ENCODE results near the gene DSCAM. TPM values are rescaled to one million over a fixed set of nuclear protein-coding genes. Genes with fewer than 3 reads are reported as not detected.
"Not testable (repeated sequence)": the region's sequence is repeated elsewhere in the genome, so short reads cannot be mapped to it uniquely, and the experiment has no call there.

DSCAM gene
- total RNA-seq, 4 donors from 2014 or later: 0.07 TPM; not detected in 3

- H3K4me3 ChIP-seq: no peak overlapping the region
- no peak for DNase-seq
- TF ChIP-seq, protein P1, sequence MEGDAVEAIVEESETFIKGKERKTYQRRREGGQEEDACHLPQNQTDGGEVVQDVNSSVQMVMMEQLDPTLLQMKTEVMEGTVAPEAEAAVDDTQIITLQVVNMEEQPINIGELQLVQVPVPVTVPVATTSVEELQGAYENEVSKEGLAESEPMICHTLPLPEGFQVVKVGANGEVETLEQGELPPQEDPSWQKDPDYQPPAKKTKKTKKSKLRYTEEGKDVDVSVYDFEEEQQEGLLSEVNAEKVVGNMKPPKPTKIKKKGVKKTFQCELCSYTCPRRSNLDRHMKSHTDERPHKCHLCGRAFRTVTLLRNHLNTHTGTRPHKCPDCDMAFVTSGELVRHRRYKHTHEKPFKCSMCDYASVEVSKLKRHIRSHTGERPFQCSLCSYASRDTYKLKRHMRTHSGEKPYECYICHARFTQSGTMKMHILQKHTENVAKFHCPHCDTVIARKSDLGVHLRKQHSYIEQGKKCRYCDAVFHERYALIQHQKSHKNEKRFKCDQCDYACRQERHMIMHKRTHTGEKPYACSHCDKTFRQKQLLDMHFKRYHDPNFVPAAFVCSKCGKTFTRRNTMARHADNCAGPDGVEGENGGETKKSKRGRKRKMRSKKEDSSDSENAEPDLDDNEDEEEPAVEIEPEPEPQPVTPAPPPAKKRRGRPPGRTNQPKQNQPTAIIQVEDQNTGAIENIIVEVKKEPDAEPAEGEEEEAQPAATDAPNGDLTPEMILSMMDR (IDR thresholded peaks at IDR 0.05): no peak
- TF ChIP-seq POLR2A (IDR thresholded peaks at IDR 0.05): no peak
- no peak overlapping the region for H3K27ac ChIP-seq
- H3K4me1 ChIP-seq: no peaks in the 10 kb centered on the region
- intact Hi-C loops (cut with DNase I; ENCODE audit: low total_unique reads): no loop called here
- no peaks in the 10 kb centered on the region for H3K9me3 ChIP-seq
- no peaks in the 10 kb centered on the region for H3K36me3 ChIP-seq
- H3K27me3 ChIP-seq: no peaks in the 10 kb centered on the region
Measured at GRCh38 chr21:40334159-40334558, 512.8 kb downstream of the DSCAM start.

GRCh38 chr21:40333731-40334130 is 513.2 kb downstream of the DSCAM start:
- Histone ChIP-seq H3K27ac (no peak overlapping the region), H3K4me3 (no peak overlapping the region), H3K27me3 (no peaks in the 10 kb centered on the region), H3K36me3 (no peaks in the 10 kb centered on the region), H3K4me1 (no peaks in the 10 kb centered on the region), H3K9me3 (no peaks in the 10 kb centered on the region)
- DNase-seq: no peak
- TF ChIP-seq, protein P1 (IDR thresholded peaks at IDR 0.05): no peak
- no peak for TF ChIP-seq POLR2A (IDR thresholded peaks at IDR 0.05)
- intact Hi-C loops (cut with DNase I; ENCODE audit: low total_unique reads): no loop called here

DNA sequence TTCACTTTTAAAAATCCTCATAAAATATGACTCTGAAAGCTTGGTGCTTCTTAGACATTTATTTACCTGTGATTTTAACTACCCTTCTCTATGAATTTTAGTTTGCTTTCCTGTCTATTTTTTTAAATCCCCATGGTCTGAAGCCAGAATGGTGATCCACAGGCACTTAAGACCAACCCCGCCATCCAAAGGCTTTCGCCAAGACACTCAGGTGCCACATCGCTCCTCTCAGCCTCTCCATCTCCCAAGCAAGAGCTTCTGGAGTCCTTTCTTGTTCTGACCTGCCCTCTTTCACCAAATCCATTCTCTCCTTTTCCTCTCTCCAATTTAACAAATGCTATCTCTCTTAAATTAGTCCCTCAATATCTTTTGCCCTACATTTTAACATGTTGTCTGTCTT is 515.2 kb downstream of the DSCAM start:
- TF ChIP-seq POLR2A (IDR thresholded peaks at IDR 0.05): no peak
- TF ChIP-seq, protein P1 (IDR thresholded peaks at IDR 0.05): no peak

DNA sequence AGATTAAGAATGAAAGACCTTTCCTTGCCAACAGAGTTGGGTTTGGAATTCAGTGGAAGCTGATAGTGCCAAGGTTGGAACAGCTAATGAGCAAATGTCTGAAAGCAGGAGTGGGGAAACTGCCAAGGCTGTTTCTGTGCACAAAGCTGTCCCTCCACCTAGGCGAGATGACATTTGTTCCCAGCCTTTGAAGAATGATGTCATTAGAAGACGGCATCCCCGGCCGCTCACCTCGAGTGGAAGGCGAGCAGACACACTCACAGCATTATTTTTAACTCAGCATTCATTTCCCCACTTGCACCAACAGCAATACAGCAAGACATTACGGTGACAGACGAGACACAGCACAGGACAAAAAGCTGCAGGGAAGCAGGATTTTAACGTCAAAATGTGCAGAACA is 515.8 kb downstream of the DSCAM start:
- Histone ChIP-seq H3K27ac (no peak overlapping the region), H3K4me1 (no peaks in the 10 kb centered on the region), H3K36me3 (no peaks in the 10 kb centered on the region), H3K4me3 (no peak overlapping the region), H3K9me3 (no peaks in the 10 kb centered on the region), H3K27me3 (no peaks in the 10 kb centered on the region)
- no peak for DNase-seq
- TF ChIP-seq, protein P1 (IDR thresholded peaks at IDR 0.05): no peak
- TF ChIP-seq POLR2A (IDR thresholded peaks at IDR 0.05): no peak
- intact Hi-C loops (cut with DNase I; ENCODE audit: low total_unique reads): no loop called here

More for the DNA sequence above, 515.2 kb downstream of the DSCAM start:
- no peak overlapping the region for H3K27ac ChIP-seq
- H3K9me3 ChIP-seq: no peaks in the 10 kb centered on the region
- no peaks in the 10 kb centered on the region for H3K4me1 ChIP-seq
- DNase-seq: no peak
- H3K4me3 ChIP-seq: no peak overlapping the region
- intact Hi-C loops (cut with DNase I; ENCODE audit: low total_unique reads): no loop called here
- H3K36me3 ChIP-seq: no peaks in the 10 kb centered on the region
- no peaks in the 10 kb centered on the region for H3K27me3 ChIP-seq

DNA sequence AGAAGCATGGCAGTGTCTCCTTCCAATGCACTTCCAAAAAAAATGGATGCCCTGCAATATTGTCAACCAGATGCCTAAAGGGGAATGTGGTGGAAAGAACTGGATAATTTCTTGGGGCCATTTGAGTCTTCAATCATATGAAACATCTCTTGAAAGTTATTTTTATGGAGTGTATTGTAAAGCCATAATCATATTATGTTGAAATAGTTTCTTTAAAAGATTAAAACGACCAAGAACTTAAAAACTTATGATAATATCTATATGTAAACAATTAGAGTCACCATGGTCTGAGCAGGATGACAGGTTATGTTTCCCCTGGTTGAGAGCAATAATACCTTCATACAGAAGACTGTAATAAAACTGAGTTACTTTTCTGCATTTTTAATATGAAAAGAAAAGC is 522.6 kb downstream of the DSCAM start:
- H3K27ac ChIP-seq: no peak overlapping the region
- no peaks in the 10 kb centered on the region for H3K27me3 ChIP-seq
- TF ChIP-seq, protein P1 (IDR thresholded peaks at IDR 0.05): no peak
- TF ChIP-seq POLR2A (IDR thresholded peaks at IDR 0.05): no peak
- no peaks in the 10 kb centered on the region for H3K4me1 ChIP-seq
- intact Hi-C loops (cut with DNase I; ENCODE audit: low total_unique reads): no loop called here
- no peak overlapping the region for H3K4me3 ChIP-seq
- DNase-seq: no peak
- no peaks in the 10 kb centered on the region for H3K9me3 ChIP-seq
- no peaks in the 10 kb centered on the region for H3K36me3 ChIP-seq

GRCh38 chr21:40320718-40321117 is 526.2 kb downstream of the DSCAM start:
- DNase-seq; intact Hi-C loops (cut with DNase I; ENCODE audit: low total_unique reads); H3K27me3 ChIP-seq; H3K36me3 ChIP-seq; H3K27ac ChIP-seq; H3K9me3 ChIP-seq; H3K4me3 ChIP-seq; H3K4me1 ChIP-seq: not testable (repeated sequence)

All from uterus (tissue), 4 donors.